Esophagus muscularis mucosa (tissue), 3 donors: ENCODE measurements around the gene MYO15B.

Source experiments
- POLR2A ChIP-seq: fragments of 450-650 bp; IDR thresholded peaks from one replicate; pipeline ENCODE4 v1.6.1; 2017; ENCODE audit warnings: antibody characterized with exemption, moderate library complexity, mild to moderate bottlenecking, low read depth
- POLR2AphosphoS5 ChIP-seq, 2 donors: sonication (generic); formaldehyde crosslinking; IDR thresholded peaks; one replicate each; pipeline ENCODE4 v1.6.1; 2017; ENCODE audit warnings: antibody characterized with exemption in 2 of 2
- TF ChIP-seq, protein P1 (sequence below), 3 experiments: fragments of 200-600 bp in 2 of 3; fragments of 450-650 bp in 1 of 3; sonication (generic) in 2 of 3; IDR thresholded peaks; one replicate each; pipeline ENCODE4 v1.5.1; 2017 to 2019; ENCODE audit warnings: antibody characterized with exemption in 3 of 3, mild to moderate bottlenecking in 2 of 3, moderate library complexity in 1 of 3

DNA sequence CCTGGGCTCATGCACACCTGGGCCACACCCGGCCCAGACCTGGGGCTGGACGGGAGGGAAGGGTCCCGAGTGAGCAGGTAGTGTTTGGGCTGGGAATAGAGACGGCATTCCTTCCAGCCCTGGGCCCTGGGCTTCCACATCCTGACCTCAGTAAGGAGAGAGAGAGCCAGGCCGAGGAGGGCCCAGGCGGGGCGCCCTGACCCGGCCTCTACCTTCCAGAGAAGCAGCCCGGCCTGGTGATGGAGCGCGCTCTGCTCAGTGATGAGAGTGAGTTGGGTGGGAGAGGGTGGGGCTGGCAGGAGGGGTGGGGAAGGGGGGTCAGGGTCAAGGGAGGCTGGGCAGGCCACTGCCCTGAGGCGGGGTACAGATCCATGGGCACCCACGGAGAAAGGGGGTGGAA, 13.6 kb upstream of the MYO15B start:
- TF ChIP-seq POLR2A (no peak), POLR2AphosphoS5 (IDR thresholded peaks at IDR 0.05) (no peak)
- TF ChIP-seq, protein P1, sequence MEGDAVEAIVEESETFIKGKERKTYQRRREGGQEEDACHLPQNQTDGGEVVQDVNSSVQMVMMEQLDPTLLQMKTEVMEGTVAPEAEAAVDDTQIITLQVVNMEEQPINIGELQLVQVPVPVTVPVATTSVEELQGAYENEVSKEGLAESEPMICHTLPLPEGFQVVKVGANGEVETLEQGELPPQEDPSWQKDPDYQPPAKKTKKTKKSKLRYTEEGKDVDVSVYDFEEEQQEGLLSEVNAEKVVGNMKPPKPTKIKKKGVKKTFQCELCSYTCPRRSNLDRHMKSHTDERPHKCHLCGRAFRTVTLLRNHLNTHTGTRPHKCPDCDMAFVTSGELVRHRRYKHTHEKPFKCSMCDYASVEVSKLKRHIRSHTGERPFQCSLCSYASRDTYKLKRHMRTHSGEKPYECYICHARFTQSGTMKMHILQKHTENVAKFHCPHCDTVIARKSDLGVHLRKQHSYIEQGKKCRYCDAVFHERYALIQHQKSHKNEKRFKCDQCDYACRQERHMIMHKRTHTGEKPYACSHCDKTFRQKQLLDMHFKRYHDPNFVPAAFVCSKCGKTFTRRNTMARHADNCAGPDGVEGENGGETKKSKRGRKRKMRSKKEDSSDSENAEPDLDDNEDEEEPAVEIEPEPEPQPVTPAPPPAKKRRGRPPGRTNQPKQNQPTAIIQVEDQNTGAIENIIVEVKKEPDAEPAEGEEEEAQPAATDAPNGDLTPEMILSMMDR (IDR thresholded peaks at IDR 0.05) = no peak
